NCI-H146 treated with DMSO at 0.1 percent for 48 hours (cell line): ENCODE results near the gene ARHGAP26.

Experiments
- DNase-seq: peaks from one replicate; lab custom pipeline; 2025; ENCODE audit not compliant: unreplicated experiment; lab: John Stamatoyannopoulos, UW

Gene ARHGAP26

GRCh38 chr5:143031781-143032580, 261.8 kb downstream of the ARHGAP26 start:
- no peak for DNase-seq

GRCh38 chr5:143032581-143032836, 262.3 kb downstream of the ARHGAP26 start:
- DNase-seq: no peak

DNA sequence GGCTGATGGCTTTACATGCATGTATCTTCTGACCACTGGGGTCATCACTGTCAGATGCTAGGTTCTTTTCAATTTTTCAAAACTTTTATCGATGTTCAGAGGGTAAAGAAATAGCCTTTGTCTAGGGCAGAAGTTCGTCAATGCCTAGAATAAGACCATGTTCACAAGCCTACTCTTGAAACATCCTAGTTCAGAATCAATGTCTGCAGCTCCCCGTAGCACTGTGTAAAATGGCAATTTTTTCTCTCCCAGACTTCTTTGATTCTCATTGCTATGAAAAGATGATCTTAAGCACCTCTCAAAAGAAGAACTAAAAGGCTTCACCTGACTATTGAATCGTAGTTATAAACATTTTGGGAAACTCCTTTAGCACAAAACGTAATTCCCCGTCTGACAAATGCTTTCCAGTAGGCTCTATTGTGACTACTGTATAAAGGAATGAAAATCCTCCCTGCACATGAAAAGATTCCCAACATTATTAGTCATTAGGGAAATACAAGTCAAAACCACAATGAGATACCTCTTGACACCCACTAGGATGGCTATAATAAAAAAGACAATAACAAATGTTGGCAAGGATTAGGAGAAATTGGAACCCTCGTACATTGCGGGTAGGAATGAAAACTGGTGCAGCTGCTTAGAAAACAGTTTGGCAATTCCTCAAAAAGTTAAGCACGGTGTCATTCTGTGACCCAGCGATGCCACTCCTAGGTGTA, 263.5 kb downstream of the ARHGAP26 start:
- no peak for DNase-seq

DNA sequence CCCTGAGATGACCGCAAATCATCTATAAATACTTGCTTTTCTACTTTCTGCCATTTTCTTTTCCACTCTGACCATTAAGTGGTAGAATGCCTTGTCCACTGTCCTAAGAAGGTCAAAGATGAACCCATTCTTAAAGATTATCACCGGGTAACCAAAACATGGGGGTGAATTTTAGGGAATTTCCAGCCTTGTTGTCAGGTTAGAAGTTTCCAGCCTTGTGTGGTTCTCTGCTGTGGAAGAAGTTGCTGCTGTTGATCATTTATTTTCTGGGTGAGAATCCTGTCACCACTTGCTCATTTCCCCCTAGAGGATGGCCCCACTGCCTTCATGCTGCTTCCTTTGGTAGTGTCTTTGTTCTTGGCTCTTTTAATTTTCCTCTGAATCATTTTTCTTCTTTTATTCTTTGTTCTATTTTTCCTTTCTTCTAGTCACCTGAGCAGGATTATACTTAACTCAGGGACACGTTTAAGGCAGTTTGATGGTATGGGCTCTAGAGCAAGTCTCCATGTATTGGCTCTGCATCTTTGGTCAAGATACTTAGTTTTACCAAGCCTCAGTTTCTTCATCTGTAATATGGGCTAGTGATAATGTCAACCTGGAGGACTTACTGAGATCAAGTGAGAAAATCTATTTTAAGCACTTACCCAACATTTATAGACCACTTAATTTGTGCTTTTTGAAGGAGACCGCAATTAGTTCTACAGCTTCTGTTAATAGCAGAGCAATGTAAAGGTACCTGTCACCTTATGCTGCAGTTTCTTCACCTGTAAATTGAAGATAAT, 266.2 kb downstream of the ARHGAP26 start:
- DNase-seq: no peak

GRCh38 chr5:143037071-143037470, 266.9 kb downstream of the ARHGAP26 start:
- DNase-seq: peak; percentile 25

GRCh38 chr5:143037708-143038107, 267.5 kb downstream of the ARHGAP26 start:
- DNase-seq: no peak

DNA sequence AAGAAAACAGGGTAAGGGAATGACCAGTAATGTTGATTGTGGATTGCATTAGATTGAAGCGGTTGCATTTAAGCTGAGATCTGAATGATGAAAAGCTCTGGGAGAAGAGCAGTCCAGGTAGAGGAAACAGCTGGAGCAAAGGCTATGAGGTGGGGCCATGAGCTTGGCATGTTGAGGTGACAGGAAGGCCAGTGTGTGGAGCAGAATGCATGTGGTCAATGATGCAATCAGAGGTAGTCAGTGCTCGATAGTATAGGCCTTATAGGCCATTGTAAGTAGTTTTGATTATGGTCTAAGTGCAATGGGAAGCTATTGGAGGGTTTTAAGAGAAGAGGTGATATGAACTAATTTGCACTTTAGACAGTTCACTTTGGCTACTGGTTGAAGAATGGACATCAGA, 270.4 kb downstream of the ARHGAP26 start:
- DNase-seq: no peak

- DNase-seq: no peak
These were observed 271.3 kb downstream of the ARHGAP26 start for GRCh38 chr5:143041461-143041860.

DNA sequence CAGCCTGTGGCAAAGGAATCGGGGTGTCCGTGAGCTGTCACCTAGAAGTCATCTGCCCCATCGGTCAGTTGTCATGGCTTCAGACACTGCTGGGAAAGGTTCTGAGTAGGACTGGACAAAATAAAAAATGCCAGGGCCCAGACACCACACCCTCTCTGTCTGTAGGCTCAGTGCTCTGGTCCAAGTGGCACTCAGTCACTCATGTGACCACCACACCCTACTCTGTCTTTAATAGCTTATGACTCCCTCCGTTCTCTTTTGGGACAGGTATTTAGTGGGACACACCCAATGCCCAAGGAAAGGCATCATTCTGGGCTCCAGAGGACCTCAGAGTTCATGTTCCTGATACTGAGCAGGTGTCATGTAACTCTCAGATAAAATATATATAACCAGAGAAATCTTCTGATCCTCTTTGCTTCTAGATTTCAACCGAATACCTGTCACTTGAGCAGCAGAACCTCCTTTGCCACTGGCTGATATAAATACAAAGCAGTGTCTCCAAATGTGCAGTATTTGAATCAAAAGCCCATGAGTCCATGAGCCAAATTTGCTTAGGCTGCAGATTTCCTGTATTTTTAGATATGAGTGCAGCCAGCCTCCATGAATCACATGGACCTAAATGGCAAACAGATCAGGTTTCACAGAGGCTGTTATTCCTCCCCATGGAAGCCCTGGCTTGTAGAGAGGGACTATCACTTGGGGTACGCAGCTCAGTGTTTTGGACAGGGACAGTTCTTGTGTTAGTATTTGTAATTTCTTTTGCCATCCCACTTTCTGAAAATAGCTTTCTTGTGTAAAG, 272.0 kb downstream of the ARHGAP26 start:
- no peak for DNase-seq

GRCh38 chr5:143044265-143044664, 274.1 kb downstream of the ARHGAP26 start:
- no peak for DNase-seq

DNA sequence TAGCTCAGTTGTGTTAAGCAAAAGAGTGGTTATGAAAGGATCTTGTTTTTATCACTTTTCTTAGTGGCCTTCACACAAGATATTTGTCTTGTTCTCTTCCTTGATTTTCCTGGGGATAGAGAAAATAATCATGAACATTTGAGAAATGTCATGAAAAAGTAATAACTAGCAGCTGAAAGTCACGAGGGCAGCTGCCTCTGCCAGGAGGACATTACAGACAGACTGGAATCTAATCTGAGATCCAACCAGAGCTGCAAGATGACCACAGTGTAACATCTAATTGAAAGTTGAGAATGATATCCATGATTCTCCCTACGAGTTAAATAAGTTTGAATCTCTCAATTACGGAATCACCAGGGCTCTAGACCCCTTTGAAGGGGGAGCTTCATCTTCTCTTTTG, 274.9 kb downstream of the ARHGAP26 start:
- no peak for DNase-seq

GRCh38 chr5:143046314-143046713, 276.1 kb downstream of the ARHGAP26 start:
- DNase-seq: no peak

GRCh38 chr5:143047091-143047490, 276.9 kb downstream of the ARHGAP26 start:
- DNase-seq: no peak

DNA sequence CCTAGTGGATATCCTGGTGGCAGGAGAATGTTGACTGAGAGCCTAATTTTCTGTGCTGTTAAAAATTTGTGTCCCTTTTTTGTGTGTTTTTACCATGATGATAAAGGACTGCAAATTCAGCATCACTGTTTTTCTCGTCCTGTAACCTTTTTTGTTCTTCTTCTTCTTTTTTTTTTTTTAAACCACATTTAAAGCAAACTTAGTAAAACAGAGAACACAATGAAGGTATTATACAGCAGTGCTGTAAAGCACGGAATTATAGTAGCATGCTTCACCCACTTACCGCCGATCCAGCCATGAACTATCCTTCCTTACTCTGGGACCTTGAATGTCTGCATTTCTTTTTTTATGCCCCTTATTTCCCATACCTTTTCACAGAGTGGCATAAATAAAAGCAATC, 280.0 kb downstream of the ARHGAP26 start:
- DNase-seq: no peak

- no peak for DNase-seq
These were observed 281.3 kb downstream of the ARHGAP26 start for GRCh38 chr5:143051244-143052058.

DNA sequence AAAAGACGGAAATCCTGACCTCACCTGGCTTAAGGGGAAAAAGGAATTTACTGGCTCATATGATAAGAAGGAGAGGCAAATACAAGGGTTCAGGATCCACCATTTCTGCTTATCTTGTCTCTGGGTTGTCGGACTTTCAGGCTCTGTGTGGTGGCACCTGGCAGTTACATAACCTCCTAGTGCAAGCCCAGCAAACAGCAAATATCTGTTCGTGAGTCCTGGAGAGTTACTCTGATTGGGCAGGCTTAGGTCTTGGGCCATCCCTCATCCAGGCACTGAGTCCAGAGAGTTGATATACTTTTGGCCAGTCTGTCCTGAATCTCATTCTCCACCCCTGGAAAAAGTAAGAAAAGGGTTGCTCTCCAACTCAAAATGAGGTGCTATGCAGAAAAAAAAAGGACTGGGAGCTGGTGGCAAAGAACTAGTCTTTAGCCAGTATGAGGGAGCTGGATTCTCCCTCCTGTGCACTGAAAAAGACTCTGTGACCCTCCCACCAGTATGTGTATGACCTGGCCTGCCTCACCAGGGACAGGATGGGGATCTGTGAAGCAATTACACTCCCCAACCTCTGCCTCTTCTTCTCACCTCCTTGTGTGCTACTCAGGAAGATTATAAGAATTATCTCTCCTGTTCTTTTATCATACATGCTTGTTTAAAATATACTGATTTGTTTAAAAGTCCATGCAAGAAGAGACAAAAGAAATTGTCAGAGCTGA, 282.9 kb downstream of the ARHGAP26 start:
- no peak for DNase-seq

DNA sequence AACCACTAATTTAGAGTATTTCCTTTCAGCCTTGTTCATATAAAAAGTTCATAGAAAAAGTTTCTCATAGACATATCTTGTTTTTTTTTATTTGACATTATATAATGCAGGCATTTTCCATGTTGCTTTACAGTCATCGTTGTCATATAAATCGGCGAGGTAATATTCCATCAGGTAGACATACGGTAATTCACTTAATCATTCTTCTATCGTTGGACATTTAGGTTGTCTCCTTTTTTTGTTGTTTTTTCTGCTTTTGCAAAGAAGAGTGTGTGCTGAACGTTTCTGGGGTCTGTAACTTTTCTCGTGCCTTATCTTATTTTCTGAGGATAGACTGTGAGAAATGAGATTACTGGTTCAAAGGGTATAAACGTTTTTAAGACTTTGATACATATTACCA, 283.6 kb downstream of the ARHGAP26 start:
- no peak for DNase-seq

- no peak for DNase-seq
These were observed 284.3 kb downstream of the ARHGAP26 start for GRCh38 chr5:143054480-143054941.

GRCh38 chr5:143055596-143056338, 285.6 kb downstream of the ARHGAP26 start:
- DNase-seq: no peak
